ENCODE results near the gene TPRG1L.

Gene TPRG1L

DNA sequence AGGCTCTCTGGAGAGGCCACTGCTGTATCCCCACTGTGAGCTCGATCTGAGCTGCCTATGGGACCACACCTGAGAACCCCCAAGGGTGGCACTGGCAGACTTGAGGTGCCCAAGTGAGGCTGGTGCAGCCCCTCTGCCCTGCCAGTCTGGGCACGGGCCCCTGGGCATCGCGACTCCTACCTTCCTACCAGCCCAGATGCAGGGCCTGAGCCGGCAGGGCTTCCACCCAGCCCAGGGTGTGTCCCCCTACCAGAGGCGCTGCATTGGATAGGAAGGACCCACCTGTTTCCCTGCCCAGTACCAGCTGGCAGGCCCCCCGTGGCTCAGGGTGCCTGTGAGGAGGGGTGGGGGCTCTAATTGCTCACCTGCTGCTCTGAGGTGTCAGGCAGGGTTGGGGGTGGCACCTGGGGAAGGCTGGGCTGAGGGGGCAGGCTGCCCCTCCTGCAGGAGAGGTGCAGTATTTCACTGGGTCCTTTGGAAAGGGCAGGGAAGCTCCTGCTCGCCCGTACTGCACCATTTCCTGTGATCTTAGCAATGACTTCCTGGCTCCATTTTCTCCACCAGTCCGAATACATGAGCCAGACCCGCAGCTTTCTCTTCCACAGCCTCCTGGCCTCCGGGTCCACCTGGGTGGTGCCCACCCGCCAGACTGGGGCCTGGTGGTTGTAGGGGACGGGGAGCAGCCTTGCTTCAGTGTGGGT, 39.3 kb downstream of the TPRG1L start:
- DNase-seq (ENCODE audit: low spot score): no peak

DNA sequence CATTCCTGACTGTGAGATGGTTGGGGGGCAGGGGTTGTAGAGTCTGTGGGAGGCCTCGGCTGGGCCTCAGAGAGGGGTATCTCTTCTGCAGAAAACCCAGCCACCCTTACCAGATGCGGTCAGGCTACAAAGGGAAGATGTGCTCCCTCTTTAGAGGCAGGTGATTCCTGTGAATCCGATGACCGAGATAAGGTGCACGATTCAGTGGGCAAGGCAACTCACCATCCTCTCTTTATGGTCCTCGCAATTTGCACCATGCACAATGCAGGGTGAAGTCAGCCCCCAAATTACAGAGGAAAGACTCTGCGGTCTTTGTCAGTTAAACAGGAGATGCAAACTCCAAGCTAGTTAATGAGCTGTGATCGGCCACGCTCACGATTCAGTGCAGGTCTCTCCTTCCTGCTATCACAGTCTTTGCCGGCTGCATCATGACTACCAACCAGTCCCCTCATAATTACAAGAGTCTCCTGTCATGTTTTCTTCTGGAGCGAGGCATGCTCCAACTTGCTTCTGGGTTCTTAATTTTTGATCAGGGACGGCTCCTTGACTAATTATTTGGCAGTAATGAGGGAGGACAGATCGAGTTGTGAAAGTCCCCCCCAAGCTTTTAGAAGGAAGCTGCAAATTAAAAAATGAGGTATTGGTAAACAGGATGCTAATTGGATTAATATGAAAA, 40.0 kb downstream of the TPRG1L start:
- no peak for DNase-seq (ENCODE audit: low spot score)

DNA sequence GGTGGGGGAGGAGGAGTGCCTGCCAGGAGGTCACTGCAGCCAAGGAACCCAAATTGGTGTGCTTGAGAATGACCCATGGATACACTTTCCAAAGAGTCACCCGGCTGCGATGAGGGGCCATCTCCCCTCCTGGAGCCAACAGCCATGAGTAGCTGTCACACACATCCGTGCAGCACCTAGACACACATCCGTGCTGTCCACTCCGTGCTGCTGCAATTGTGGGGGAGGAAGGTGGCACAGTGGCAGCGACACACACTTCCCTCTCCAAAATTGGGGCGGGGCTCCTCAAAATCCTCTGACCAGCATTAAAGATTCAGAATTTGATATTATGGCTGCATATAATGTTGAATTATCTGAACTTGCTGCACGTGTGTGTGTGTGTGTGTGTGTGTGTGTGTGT, 43.3 kb downstream of the TPRG1L start:
- no peak for DNase-seq (ENCODE audit: low spot score)

DNA sequence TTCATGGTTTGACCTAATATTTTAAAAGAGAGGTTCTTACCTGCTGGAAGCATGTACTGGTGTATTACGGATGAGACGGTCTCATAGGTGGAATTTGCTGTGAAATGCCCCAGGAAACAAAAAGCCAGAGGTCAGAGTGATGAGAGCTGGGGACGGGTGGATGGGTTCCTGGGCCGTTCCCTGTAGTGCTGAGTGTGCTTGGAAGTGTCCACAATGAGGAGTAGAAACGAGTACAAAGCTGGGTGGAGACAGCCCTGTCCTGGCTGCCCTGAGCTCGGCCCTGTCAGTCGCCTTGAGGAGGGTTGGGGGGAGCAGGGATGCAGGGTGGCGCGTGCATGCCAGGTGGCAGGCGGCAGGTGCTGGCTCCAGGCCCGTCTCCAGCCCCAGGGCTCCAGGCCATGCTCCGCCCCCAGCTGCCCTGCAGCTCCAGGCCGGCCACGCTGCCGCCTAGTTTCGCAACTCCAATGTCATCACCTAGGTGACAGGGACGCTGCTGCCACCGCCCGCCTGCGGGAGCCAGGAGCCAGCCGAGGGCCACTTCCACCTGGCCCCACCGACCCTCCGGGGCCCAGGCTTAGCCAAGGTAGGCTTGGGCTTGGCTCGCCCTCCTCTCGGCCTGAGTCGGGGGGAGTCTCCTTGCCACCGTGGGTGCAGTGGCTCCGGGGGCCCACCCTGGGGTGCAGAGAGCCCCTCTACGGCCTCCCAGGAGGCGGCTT, 43.9 kb downstream of the TPRG1L start:
- DNase-seq (ENCODE audit: low spot score): peak; percentile 82

DNA sequence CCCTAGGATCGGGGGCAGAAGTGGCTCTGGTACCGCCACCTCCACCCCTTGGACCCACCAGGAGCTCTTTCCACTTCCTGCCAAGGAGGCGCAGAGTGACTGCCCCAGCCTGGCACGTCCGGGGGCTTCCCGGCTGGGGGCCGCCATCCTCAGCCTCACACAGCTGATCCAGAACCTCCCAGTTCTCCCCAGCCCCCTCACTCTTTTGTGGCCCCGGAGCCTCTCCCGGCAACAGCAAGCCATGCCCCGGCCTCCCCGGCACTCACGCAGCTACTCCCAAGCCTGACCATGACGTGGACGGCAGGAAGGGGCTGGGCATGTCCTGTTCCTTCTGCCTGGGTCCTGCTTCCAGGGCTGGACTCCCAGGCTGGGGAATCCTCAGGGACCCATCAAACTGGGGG, 44.6 kb downstream of the TPRG1L start:
- no peak for DNase-seq (ENCODE audit: low spot score)

DNA sequence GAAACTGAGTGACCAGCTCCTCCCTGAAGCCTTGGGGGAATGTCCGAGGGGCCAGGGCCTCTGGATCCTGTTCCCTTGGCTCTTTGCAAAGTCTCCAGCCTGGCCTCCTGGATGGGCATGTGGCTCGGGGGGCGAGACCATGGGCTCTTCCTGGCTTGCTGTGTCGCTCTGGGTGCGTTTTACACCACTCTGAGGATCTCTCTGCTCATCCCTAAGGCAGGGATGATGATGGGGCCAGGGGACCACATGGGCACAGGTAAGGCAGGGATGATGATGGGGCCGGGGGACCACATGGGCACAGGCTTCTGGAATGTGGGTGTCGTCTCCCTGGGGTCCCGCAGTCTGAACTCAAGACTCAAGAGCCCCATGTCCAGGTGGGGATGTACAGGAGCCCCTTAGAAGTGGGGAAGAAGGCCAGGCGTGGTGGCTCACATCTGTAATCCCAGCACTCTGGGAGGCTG, 45.2 kb downstream of the TPRG1L start:
- no peak for DNase-seq (ENCODE audit: low spot score)

DNA sequence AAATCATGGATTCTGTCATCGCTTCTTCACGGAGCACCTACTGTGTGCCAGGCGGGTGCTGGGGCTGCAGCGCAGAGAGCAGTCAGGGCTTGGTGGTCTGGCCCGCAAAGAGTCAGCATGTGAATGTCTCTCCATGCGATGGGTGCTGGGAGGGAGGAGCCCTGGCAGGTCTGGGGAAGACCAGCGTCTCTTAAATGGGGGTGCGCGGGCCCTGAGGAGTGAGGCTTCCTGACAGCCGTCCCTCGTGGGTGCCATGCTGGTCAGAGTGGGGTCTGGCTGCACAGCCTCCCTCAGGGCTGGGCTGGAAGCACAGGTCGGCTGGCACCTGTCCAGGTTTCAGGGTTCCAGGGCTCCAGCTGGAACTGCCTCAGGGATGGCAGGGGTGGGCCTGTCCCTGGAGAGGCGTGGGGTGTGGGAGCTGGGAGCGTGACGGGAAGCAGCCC, 46.0 kb downstream of the TPRG1L start:
- no peak for DNase-seq (ENCODE audit: low spot score)

DNA sequence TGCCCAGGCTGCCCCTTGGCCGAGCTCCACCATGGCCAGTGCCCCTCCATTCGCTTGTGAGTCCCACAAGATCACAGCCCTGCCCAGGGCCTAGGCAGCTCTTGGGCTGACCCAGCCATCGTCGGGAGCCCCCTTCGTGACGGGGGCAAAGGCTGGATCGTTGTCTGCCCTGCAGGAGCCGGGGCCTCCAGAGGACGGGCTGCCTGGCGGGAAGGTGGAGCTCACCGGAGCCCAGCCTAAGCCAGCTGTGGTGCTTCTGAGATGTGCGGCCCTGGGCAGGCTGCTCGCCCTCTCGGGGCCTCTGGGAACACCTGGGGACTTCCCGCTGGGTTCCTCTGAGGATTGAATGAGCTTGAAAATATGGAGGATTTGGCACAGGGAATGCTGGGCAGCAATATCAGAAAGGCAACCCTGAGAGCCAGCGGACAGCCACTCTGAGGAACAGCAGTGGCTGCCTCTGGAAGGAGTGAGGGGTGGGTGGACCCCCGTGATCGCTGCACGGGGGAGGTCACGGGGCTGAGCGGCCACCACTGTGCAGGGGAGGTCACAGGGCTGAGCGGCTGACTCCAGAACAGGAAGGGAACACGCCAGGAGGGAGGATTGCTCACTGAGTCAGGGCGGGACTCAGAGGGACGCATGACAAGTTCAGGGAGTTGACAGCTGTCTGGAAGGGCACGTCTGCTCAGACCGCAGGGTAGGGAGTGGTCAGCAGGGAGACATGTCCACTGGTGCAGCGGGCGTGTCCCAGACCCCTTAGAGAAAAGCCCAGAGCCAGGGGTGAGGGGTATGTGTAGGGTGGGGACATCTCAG, 46.8 kb downstream of the TPRG1L start:
- DNase-seq (ENCODE audit: low spot score): no peak

DNA sequence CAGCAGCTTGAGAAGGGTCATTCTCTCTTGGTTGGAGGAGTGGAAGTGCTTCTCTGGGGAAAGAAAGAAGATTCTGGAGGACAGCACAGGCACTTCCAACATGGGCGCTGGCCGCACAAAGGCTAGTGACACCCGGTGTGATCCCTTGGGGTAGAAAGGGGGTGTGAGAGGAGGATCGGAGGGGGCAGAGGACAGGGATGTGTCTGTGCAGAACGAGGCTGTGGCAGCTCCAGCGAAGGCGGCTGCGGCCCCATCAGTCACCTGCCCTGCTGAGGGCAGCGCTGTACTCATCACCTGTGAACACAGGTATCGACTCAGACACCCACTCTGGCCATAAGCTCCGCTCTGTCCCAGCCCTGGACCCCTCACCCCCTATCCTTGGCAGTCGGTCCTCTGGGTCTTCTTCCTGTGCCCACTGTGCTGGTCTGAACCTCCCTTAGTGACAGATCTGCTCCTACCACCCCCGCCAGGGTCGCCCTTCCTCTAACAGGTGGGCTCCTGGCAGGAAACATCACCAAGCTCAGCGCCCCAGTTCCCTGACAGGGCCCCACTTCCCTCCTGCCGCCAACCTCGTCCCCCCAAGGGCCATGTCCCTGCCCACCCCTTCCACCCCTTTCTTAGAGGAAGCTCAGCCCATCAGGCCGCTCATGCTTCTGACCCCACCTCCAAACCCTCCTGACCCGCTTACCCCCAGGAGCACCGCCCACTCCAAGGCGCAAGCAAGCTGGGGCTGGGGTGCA, 47.6 kb downstream of the TPRG1L start:
- no peak for DNase-seq (ENCODE audit: low spot score)

DNA sequence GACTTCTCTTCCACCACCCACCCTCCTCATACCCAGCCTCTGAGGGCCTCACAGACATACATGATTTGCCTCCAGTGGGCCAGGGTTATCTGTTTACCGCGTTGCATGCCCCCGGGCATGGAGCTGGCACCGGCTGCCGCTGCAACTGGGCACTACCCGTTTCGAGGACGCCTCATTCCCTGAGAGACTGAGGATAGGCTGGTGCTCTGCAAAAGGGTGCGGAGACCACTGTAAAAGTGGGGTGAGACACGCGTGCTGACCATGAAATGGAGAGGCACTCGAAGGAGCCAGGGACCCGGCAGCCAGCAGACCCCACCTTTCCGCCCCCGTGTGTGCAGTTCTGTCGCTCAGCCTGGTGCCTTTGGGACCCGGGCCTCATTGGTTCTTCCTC, 48.2 kb downstream of the TPRG1L start:
- DNase-seq (ENCODE audit: low spot score): no peak

DNA sequence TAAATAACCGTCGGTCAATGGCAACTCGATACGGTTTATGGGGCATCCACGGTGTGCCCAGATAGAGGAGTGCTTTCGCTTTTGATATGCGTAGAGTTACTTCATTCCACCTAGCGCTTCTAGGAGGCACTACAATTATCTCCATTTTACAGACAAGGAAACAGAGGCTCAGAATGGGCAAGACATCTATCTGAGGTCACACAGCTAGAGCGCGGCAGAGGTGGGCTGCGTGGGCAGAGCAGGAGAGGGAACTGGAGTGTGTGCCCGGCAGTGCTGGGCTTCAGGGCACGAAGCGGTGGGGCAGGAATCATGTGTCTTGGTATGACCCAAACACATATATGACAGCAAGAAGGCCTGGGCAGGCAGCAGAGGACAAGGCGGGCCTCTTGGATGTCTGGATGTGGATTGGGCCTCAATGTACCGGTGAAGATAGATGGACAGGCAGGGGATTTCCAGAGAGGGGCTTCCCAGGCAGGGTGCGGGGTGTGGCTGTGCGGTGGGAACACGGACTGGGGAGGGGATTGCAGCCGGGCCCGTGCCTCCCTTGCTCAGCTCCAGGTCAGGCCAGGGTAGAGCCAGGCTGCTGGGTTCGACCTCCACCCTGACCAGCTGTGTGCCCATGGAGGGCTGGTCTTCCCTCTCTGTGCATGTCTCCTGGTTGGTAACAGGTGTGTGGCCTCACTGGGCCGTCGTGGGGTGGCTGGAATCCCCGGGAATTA, 48.7 kb downstream of the TPRG1L start:
- DNase-seq (ENCODE audit: low spot score): no peak

DNA sequence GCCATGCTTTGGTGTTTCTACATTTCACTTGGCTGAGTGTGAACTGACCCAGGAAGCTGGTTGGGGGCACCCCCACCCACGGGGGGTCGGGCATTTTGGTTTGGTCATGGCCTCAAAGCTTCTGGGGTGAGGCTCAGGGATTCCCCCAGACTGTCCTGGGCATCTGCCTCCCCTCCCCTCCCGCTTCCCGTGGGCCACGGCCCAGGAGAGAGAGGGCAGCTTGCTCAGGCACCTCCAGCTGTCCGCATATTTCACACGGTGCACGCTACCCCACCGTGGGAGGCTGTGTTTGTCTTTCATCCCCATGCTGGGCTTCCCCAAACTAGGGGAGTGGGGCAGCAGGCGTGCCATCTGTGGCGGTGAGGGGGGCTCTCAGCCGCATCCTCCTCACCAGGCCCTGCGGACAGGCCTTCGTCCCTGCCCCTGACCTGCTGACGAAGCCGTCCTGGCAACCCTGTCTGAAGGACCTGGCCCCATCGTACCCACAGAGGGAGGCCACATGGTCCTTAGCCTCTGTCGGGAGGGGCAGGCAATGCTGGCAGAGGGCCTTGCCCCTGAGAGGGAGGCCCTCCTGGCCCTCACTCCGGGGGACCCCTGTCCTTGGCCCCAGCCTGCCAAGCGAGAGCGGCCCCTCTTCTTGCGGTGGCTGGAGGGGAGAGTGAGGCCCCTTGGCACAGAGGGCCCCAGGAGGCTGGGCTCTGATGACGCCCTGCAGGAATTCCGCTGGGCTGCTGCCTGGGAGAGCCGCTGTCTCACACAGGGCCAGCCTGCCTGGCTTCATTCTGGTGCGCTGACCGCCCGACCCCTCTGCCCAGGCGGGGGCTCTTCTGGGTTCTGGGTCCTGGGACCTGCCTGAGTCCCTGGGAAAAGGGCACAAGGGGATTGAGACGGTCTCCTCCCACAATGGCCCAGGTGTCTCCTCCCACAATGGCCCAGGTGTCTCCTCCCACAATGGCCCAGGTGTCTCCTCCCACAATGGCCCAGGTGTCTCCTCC, 49.6 kb downstream of the TPRG1L start:
- no peak for DNase-seq (ENCODE audit: low spot score)

DNA sequence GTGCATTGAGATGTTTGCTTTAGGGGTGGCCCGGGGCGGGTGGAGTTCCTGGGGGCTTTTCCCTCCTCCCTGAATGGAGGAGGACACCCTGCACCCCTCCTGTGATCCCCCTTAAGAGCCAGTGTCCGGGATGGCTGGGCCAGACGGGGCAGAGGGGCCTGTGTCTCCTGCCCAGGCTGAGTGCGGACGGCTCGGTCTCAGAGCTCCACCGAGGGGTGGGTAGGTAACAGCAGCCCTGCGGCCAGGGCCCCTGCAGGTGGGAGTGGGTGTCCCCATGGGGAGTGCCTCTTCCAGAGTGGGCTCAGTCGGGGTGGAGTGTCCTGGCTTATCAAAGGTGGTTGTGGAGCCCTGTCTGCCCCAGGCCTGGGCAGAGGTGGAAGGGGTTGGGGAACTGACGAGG, 50.6 kb downstream of the TPRG1L start:
- no peak for DNase-seq (ENCODE audit: low spot score)

DNA sequence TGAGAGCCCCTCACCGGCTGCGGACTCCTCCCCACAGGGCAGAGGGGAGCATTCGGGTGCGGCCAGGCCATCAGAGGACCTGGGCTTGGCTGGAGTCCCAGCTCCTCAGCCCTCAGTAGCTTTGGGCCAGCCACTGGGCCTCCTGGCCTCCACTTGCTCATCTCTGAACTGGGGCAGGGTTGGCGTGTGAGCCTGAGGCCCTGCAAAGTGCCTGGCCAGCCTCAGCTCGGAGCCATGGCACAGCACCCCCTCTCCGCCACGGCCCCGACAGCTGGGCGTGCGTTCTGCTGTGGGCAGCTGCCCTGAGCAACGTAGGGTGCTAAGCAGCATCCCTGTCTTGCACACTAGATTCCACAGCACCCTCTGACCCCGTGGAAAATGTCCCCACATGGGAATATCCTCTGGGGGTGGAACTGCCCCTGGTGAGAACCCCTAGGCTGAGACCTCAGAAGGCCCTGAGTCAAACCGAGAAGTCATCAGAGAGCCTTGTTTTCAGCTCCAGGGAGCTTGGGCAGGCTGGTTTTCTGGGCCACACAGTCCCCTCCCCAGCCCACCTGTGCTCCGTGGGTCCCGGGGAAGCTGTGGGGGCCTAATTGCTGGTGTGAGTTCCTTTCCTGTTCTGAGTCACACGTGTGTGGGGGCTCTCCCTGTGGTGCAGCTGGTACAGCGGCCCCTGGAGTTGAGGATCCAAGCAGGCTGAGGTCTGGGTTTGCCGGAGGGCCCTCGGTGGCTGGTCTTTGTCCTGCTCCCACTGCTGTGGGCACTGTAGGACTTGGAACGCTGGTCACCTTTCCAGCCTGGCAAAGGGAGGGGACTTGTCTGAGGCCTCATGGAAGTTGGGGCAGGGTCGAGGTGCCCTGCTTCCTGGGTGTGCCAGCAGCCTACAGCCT, 52.0 kb downstream of the TPRG1L start:
- DNase-seq (ENCODE audit: low spot score): no peak

DNA sequence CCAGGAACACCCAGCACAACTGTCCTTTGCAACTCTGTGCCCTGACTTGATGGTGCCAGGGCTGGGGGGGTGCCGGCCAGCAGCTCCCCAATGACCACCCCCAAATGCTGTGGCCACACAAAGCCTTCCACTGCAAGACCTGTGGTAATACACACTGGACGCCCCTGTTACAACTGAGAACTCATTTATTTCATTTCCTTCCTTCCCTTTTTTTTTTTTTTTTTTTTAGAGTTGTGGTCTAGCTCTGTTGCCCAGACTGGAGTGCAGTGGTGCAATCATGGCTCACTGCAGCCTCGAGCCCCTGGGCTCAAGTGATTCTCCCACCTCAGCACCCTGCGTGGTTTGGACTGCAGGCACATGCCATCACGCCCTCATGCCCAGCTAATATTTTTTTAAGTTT, 52.7 kb downstream of the TPRG1L start:
- no peak for DNase-seq (ENCODE audit: low spot score)

DNA sequence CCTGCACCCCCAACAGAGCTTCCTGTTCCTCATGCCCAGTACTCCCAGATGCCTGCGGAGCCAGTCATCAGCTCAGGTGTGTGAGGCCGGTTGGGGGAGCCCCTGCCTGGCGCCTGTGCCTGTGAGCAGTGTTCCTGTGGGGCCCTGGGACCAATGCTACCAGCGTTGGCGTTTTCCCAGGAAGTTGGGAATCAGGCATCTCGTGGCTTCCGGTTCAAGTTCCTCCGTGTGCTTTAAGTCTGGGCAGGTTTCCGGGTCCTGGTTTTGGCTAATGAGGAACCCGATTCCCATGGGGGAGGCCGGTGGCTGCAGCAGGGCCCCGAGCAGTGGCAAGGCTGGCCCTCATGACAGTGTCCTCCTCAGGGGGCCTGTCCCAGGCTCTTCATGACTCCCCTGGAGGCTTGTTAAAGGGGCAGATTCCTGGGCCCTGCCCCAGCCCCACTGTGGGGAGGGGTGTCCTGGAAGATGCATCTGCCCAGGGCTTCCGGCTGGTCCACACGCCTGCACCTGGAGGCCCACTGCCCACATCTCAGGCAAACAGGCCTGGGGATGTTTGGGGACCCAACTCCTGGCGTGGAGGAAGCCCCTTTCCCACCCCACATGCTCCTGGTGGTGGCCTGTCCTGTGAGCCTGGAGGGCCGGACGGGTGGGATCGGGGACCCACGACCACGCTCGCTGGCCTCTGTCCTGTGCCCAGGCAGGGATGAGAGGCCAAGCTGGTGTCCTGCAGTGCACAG, 53.7 kb downstream of the TPRG1L start:
- DNase-seq (ENCODE audit: low spot score): peak; percentile 22

DNA sequence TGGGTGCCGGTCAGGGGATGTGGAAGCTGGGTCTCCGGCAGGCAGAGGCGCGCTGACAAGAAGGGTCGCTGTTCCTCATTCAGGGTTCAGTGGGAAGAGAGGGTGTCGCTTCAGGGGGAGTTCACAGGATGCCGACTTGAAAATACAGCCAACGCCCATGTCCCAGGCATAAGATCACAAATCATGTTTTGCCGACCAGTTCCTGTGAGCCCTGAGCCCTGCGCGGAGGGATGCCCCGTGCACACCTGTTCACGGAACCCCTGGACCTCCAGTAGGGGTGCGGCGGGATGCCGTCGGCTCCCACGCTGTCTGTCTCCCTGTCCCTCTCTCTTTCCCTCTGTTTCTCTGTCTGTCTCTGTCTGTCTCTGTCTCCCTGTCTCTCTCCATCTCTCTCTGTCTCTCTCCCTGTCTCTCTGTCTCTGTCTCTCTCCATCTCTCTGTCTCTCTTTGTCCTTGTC, 54.3 kb downstream of the TPRG1L start:
- DNase-seq (ENCODE audit: low spot score): no peak

Data from cerebellar cortex (tissue), 1 donor.